ENCODE data around the gene ARHGAP25.

- TF ChIP-seq CTCF (IDR thresholded peaks at IDR 0.05; ENCODE audit: insufficient read depth, low read length, poor library complexity, severe bottlenecking): no peak
- no peak for TF ChIP-seq EZH2phosphoT487 (conservative IDR thresholded peaks at IDR 0.05; ENCODE audit: low read length)
Observed at GRCh38 chr2:68813596-68813995, 79.0 kb downstream of the ARHGAP25 start.

All from SU-DHL-6 (cell line).